Erythroblast (primary cell): ENCODE results near the gene LNPEP.

Experiments
- GATA1 ChIP-seq: IDR thresholded peaks from 2 replicates; pipeline ENCODE4 v1.6.1; 2011; ENCODE audit warnings: low read depth, mild to moderate bottlenecking, control low read depth, low read length, moderate library complexity
- POLR2A ChIP-seq: IDR thresholded peaks from 2 replicates; pipeline ENCODE4 v1.6.1; 2011; ENCODE audit warnings: mild to moderate bottlenecking, low read length

GRCh38 chr5:96984506-96985192 is 48.8 kb downstream of the LNPEP start:
- TF ChIP-seq POLR2A = no peak
- TF ChIP-seq GATA1 = no peak
